Fibroblast of lung (primary cell): ENCODE measurements around the gene FNTB. TPM values are rescaled to one million over a fixed set of nuclear protein-coding genes. Genes with fewer than 3 reads are reported as not detected.

ENCODE experiments used
- DNase-seq, 2 donors: peaks; one replicate each; pipeline versions ENCODE4 v3.0.0 to v3.0.0-alpha.2; 2010; ENCODE audit warnings: low read depth in 2 of 2
- H2AFZ ChIP-seq: 2 replicates; pipeline ENCODE4 v1.5.1; 2012; ENCODE audit warnings: low read length, control low read depth, inconsistent platforms
- H3K27ac ChIP-seq: 2 replicates; pipeline ENCODE4 v1.5.1; 2011; ENCODE audit warnings: low read length, control low read depth; ENCODE audit not compliant: insufficient read depth
- H3K27me3 ChIP-seq: 2 replicates; pipeline ENCODE4 v1.5.1; 2011; ENCODE audit warnings: mild to moderate bottlenecking, low read length; ENCODE audit not compliant: control insufficient read depth, insufficient read depth
- H3K36me3 ChIP-seq: 2 replicates; pipeline ENCODE4 v1.5.1; 2011; ENCODE audit warnings: low read length; ENCODE audit not compliant: control insufficient read depth, insufficient read depth
- H3K4me1 ChIP-seq: 2 replicates; pipeline ENCODE4 v1.5.1; 2011; ENCODE audit warnings: low read length; ENCODE audit not compliant: control insufficient read depth, insufficient read depth; ENCODE audit errors: extremely low read depth
- H3K4me2 ChIP-seq: 2 replicates; pipeline ENCODE4 v1.5.1; 2011; ENCODE audit warnings: low read length, control low read depth; ENCODE audit not compliant: insufficient read depth; ENCODE audit errors: extremely low read depth
- H3K4me3 ChIP-seq, 4 experiments: fragments of 200-600 bp in 1 of 4; sonication (generic) in 1 of 4; replicated peaks in 1 of 4; 2 replicates each; pipeline ENCODE4 v1.5.1; 2011 to 2016; ENCODE audit warnings: low read length in 4 of 4, low read depth in 3 of 4, mild to moderate bottlenecking in 3 of 4, control low read depth in 2 of 4, inconsistent platforms in 1 of 4, mixed read lengths in 1 of 4; ENCODE audit not compliant: insufficient read depth in 1 of 4; ENCODE audit errors: control extremely low read depth in 1 of 4
- H3K79me2 ChIP-seq: 2 replicates; pipeline ENCODE4 v1.5.1; 2012; ENCODE audit warnings: mild to moderate bottlenecking, low read length, inconsistent platforms; ENCODE audit not compliant: control insufficient read depth, insufficient read depth
- H3K9ac ChIP-seq: 2 replicates; pipeline ENCODE4 v1.5.1; 2011; ENCODE audit warnings: mild to moderate bottlenecking, low read length, control low read depth; ENCODE audit not compliant: insufficient read depth
- H3K9me3 ChIP-seq: 2 replicates; pipeline ENCODE4 v1.5.1; 2012; ENCODE audit warnings: low read depth, low read length; ENCODE audit not compliant: control insufficient read depth, insufficient read depth
- H4K20me1 ChIP-seq: 2 replicates; pipeline ENCODE4 v1.5.1; 2011; ENCODE audit warnings: low read length; ENCODE audit not compliant: control insufficient read depth, insufficient read depth; ENCODE audit errors: extremely low read depth
- EZH2 ChIP-seq: IDR thresholded peaks from 2 replicates; pipeline ENCODE4 v1.5.1; 2012; ENCODE audit warnings: low read length, control low read depth, mild to moderate bottlenecking; ENCODE audit errors: missing control alignments
- polyA plus RNA-seq, 2 donors: library from polyadenylated mRNA; depleted of rRNA in 1 of 2; stranded (reverse) in 1 of 2; unstranded in 1 of 2; fragments of >200 nt; gene quantifications; 2 replicates each; pipeline ENCODE4 v1.2.1, GENCODE V29; 2011 to 2012; ENCODE audit warnings: missing spikeins in 1 of 2
- total RNA-seq: library from RNA; depleted of rRNA; stranded (reverse); fragments of >200 nt; gene quantifications from 2 replicates; pipeline ENCODE4 v1.2.1, GENCODE V29; 2014
- TF ChIP-seq, protein P1 (sequence below), 2 donors: IDR thresholded peaks in 1 of 2; conservative IDR thresholded peaks in 1 of 2; 1 replicate in 1 of 2; 2 replicates in 1 of 2; pipeline ENCODE4 v1.5.1; 2011 to 2012; ENCODE audit warnings: low read length in 2 of 2, control low read depth in 1 of 2, inconsistent platforms in 1 of 2, low read depth in 1 of 2, mild to moderate bottlenecking in 1 of 2

FNTB gene
- total and polyA plus RNA-seq, 2 donors (not counting 1 experiment from before 2014, with no cell fraction given) = 8.8 to 13.2 TPM

- Histone ChIP-seq H3K79me2 (peaks cover 19% of the 10 kb centered on the region), H3K27ac (no peak overlapping the region), H3K4me2 (no peak overlapping the region), H3K9ac (no peak overlapping the region), H4K20me1 (no peaks in the 10 kb centered on the region), H3K27me3 (no peaks in the 10 kb centered on the region), H3K36me3 (no peaks in the 10 kb centered on the region), H3K4me3 (no peak overlapping the region), H3K4me1 (peaks cover 2% of the 10 kb centered on the region), H2AFZ (no peak overlapping the region), H3K9me3 (no peaks in the 10 kb centered on the region)
- no peak for DNase-seq
- TF ChIP-seq, protein P1, sequence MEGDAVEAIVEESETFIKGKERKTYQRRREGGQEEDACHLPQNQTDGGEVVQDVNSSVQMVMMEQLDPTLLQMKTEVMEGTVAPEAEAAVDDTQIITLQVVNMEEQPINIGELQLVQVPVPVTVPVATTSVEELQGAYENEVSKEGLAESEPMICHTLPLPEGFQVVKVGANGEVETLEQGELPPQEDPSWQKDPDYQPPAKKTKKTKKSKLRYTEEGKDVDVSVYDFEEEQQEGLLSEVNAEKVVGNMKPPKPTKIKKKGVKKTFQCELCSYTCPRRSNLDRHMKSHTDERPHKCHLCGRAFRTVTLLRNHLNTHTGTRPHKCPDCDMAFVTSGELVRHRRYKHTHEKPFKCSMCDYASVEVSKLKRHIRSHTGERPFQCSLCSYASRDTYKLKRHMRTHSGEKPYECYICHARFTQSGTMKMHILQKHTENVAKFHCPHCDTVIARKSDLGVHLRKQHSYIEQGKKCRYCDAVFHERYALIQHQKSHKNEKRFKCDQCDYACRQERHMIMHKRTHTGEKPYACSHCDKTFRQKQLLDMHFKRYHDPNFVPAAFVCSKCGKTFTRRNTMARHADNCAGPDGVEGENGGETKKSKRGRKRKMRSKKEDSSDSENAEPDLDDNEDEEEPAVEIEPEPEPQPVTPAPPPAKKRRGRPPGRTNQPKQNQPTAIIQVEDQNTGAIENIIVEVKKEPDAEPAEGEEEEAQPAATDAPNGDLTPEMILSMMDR (conservative IDR thresholded peaks at IDR 0.05 in 1 of 2, IDR thresholded peaks at IDR 0.05 in 1 of 2; ENCODE audit: low read depth in 1 of 2, low read length in 2 of 2) = no peak
- TF ChIP-seq EZH2 = no peak
Observed at GRCh38 chr14:65104791-65105190, 118.1 kb downstream of the FNTB start.

DNA sequence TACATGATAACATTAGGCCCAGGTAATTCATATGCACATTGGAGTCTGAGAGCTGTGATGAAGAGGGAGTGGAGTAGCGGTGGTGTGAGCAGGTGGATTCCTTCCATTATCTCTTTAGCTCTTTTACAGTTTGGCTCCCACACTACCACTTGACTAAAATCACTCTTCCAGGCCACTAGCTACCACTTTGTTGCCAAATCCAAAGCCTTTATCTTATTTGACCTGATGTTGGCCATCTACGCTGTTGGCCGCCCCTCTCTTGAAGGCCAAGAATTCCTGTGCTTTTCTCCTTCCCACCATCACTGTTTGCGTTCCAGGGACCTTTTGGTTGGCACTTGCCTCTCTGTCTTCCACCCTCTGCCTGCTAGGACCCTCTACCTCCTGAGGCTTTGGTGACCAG lies 119.6 kb downstream of the FNTB start:
- DNase-seq = no peak
- TF ChIP-seq, protein P1 (conservative IDR thresholded peaks at IDR 0.05 in 1 of 2, IDR thresholded peaks at IDR 0.05 in 1 of 2; ENCODE audit: low read depth in 1 of 2, low read length in 2 of 2) = no peak
- no peak for TF ChIP-seq EZH2
- no peak overlapping the region for H3K27ac ChIP-seq
- H3K4me3 ChIP-seq = no peak overlapping the region
- peaks cover 7% of the 10 kb centered on the region for H3K79me2 ChIP-seq
- peaks cover 2% of the 10 kb centered on the region for H3K4me1 ChIP-seq
- no peak overlapping the region for H3K9ac ChIP-seq
- H3K4me2 ChIP-seq = no peak overlapping the region
- no peaks in the 10 kb centered on the region for H4K20me1 ChIP-seq
- H2AFZ ChIP-seq = no peak overlapping the region
- no peaks in the 10 kb centered on the region for H3K9me3 ChIP-seq
- H3K36me3 ChIP-seq = no peaks in the 10 kb centered on the region
- H3K27me3 ChIP-seq = no peaks in the 10 kb centered on the region

DNA sequence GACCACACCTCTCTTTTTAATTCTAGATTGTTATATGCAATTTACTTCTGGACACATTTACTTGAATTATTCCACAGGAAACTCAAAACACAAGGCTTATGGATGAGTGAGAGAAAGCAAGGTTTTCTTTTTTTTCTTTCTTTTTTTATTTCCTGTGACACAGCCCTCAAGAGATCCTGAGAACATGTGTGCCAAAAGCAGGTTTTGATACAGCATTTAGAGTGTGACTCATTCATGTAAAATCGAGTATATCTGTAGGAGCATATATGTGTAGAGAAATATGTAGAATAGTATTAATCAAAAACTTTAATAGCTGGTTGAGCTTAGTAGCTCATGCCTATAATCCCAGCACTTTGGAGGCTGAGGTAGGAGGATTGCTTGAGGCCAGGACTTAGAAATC lies 120.0 kb downstream of the FNTB start:
- no peak for TF ChIP-seq EZH2
- TF ChIP-seq, protein P1 (conservative IDR thresholded peaks at IDR 0.05 in 1 of 2, IDR thresholded peaks at IDR 0.05 in 1 of 2; ENCODE audit: low read depth in 1 of 2, low read length in 2 of 2) = no peak
- no peak overlapping the region for H3K4me3 ChIP-seq
- no peak for DNase-seq
- no peaks in the 10 kb centered on the region for H3K9me3 ChIP-seq
- peaks cover 2% of the 10 kb centered on the region for H3K4me1 ChIP-seq
- H3K79me2 ChIP-seq = peaks cover 4% of the 10 kb centered on the region
- H3K9ac ChIP-seq = no peak overlapping the region
- no peaks in the 10 kb centered on the region for H3K36me3 ChIP-seq
- H3K27me3 ChIP-seq = no peaks in the 10 kb centered on the region
- H3K4me2 ChIP-seq = no peak overlapping the region
- H4K20me1 ChIP-seq = no peaks in the 10 kb centered on the region
- no peak overlapping the region for H3K27ac ChIP-seq
- no peak overlapping the region for H2AFZ ChIP-seq
